Mesenteric fat pad (tissue), 1 donor: ENCODE data around the gene RANBP10. TPM values are rescaled to one million over a fixed set of nuclear protein-coding genes. Genes with fewer than 3 reads are reported as not detected.
"Not testable (repeated sequence)": the region's sequence is repeated elsewhere in the genome, so short reads cannot be mapped to it uniquely, and the experiment has no call there.

ENCODE experiments used
- DNase-seq: peaks from one replicate; pipeline ENCODE4 v3.0.0-alpha.2; 2020; ENCODE audit warnings: low spot score
- total RNA-seq: library from RNA; stranded (reverse); fragmentation: NEBNext Ultra II Directional; extraction: Animal tissue kit (Norgen Biotek cat#: 25700); gene quantifications from one replicate; pipeline ENCODE4 v1.2.1, GENCODE V29; 2021
- donor health status: DM: yes; HTN: yes; CAD: no.

The RANBP10 gene
- total RNA-seq, 1 donor from 2014 or later: 14.5 TPM

DNA sequence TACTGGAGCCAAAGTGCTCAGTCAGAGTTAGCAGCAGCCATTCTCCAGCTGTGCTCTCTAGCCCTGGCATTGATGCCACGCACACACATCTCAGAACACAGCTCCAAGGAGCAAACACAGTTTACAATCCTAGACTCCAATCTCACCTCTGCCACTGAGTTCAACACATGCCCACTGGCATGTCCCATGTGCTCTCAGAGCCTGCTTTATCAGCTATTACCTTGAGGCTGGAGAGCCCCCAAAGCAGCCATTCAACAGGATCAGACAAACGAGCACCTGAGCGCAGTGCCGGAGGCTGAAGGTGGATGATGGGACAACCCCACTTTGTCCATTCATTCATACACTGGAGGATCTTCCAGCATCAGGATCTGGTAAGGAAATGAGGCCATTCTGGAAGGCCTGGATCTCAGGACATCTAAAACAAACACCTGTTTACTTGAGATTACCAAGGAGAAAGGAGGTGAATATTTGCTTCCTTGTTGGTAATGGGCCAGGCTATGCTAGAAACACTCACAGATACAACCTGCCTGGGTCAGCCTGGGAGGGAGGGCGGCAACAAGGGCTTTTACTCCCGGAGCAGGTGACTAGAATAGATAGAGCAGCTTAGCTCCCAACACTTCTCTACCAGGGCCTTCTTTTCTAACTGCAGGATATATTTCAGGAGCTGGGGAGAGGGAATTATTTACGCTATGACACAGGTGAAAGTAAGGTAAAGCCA is 25.4 kb downstream of the RANBP10 start:
- DNase-seq: no peak

DNA sequence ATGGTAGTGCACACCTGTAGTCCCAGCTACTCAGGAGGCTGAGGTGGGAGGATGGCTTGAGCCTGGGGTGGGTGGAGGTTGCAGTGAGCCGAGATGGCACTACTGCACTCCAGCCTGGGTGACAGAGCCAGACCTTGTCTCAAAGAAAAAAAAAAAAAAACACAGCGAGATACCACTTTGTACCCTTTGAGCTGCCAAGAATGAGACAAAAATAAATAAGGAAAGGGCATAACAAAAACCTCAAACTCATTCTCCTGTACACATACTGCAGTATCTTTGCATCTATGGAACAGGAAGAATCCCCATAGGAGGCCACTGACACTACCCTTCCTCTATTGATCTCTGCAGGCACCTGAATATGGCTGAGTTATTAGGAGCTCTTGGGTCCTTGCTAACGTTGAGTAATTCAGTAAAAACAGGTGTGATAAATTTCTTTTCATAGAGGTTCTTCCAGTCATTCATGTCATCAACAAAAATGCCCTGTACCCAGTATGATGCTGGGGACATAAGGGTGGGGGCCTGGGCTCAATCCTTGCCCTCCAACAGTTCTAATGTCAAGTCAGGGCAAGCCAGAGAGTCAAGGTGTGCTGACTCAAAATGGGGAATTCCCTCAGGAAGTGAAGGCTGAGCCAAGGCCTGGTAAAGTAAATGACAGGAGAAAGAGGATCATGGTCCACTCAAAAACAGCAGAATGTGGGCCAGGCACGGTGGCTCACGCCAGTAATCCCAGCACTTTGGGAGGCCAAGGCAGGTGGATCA is 26.9 kb downstream of the RANBP10 start:
- no peak for DNase-seq

- DNase-seq: no peak
These were observed 31.1 kb downstream of the RANBP10 start for GRCh38 chr16:67775273-67775672.

DNA sequence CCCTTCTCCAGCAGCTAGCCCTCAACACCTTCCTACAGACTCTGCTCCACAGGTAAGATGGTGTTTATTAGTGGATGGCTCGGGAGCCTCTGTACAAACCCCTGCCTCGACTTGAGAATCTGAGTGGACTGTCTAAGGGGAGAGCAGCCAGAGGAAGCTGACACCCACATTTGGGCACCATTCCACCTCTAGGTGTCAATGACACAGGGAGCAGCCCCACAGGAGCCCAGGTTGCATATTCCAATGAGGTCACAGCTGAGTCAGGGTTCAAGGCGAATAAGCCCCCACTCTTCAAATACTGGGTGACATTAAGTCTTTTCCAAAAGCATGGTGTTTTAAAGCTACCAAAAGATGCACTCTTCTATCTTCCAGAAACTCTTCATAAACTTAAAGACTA is 31.9 kb downstream of the RANBP10 start:
- no peak for DNase-seq

DNA sequence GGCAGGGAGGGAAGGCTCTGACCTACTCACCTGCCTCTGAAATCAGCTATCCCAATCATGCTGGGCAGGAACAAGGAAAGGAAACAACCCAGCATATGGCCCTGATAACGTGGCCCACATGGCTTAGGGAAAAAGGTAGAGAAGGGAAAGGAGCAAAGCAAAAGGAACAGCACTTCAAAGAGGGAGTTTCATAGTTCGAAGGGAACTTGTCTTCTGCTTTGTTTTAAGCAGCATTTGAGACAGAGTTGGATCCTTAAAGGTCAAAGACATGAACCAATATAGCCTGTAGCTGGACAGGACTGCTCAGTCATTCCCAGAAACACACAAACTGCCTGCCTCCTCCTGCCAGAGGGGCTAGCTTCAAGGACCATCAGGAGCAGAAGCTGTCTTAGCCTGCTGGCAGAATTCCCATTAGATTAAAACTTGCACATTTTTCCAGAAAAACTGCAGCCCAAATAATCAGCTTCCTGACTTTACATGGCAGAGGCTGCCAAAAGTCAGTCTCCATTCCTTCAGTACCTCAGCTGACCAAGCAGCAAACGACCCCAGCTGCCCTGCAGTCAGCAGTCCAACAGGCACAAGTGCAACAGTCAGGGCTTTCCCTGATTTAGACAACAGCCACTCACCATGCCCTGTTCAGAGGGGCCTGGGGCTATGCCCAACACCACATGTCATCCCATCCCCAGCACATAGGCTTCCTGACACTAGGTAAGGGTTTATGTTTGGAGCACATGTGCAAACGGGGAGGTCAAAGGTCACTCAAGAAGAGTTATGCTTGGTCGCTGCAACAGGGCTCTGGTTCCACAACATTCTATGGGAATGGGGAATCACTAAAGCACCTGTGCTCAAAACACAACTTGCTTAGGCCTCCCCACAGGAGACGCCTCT is 32.5 kb downstream of the RANBP10 start:
- DNase-seq: no peak

DNA sequence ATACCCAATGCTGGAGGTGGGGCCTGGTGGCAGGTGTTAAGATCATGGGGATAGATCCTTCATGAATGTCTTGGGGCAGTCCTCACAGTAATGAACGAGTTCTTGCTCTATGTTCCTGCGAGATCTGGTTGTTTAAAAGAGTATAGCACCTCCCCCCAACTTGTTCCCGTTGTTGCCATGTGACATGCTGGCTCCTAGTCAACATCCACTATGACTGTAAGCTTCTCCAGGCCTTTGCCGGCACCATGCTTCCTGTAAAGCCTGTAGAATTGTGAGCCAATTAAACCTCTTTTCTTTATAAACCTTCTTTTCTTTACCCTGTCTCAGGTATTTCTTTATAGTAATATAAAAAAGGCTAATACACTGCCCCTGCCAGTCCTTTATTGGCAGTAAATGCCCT is 33.3 kb downstream of the RANBP10 start:
- no peak for DNase-seq

- no peak for DNase-seq
These were observed 35.9 kb downstream of the RANBP10 start for GRCh38 chr16:67770346-67770991.

DNA sequence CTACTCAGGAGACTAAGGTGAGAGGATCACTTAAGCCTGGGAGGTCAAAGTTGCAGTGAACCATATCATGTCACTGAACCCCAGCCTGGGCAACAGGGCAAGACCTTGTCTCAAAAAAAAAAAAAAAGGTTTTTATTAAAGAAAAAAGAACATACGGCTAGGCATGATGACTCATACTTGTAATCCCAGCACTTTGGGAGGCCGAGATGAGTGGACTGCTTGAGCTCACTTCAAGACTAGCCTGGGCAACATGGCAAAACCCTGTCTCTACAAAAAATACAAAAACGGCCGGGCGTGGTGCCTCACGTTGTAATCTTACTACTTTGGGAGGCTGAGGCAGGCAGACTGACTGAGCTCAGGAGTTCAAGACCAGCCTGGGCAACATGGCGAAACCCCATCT is 38.4 kb downstream of the RANBP10 start:
- DNase-seq: no peak

DNA sequence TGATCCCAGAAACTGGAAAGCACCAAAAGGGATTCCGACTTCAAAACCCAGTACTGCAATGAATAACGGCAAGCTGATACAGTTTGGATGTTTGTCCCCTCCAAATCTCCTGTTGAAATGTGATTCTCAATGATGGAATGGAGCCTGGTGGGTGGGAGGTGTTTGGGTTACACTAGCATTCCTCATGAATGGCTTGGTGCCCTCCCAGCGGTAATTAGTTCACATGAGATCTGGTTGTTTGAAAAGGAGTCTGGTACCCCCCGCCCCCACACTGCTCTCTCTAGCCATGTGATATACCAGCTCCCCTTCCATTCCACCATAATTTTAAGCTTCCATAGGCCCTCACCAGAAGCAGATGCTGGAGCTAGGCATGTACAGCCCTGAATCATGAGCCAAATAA is 40.1 kb downstream of the RANBP10 start:
- no peak for DNase-seq

- no peak for DNase-seq
These were observed 42.1 kb downstream of the RANBP10 start for GRCh38 chr16:67764158-67764667.

DNA sequence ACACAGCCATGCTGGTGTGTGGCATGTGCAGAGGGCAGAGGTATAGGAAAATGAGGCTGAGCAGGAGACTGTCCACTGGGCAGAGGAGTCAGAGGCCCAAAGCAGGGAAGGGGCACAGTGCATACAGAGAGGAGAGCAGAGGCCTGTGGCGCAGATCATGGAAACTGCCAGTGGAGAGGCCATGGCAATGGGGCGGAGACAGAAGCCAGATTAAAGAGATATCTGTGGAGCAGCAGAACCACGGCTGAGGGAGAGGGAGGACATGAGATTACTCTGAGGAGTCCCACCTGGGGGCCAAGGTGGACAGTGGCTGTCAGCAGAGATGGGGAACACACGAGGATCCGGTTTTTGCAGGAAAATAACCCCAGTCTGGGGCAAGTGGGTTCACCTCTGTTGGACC is 43.3 kb downstream of the RANBP10 start:
- no peak for DNase-seq

DNA sequence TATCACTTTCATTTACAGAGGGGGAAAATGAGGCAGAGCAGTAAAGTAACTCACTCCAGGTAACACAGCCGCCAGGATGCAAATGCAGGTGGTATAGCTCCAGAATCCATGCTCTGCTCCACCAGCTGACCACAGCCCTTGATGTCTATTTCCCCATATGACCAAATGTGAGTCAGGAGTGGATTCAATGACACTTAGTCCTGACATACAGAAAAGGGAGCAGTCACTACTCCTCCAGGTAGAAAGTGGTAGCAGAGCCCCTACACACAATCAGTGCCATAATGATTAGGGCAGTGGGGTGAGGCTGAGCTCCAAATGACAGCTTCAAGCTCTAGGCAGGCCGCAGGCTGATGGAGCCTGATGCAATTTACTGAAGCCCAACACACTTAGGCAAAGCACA is 44.0 kb downstream of the RANBP10 start:
- DNase-seq: no peak

GRCh38 chr16:67761924-67762323 is 44.4 kb downstream of the RANBP10 start:
- no peak for DNase-seq

- no peak for DNase-seq
These were observed 45.5 kb downstream of the RANBP10 start for GRCh38 chr16:67760956-67761230.

GRCh38 chr16:67760206-67760955 is 46.0 kb downstream of the RANBP10 start:
- DNase-seq: no peak

- DNase-seq: no peak
These were observed 47.4 kb downstream of the RANBP10 start for GRCh38 chr16:67758966-67759365.

- no peak for DNase-seq
These were observed 48.4 kb downstream of the RANBP10 start for GRCh38 chr16:67758006-67758405.

GRCh38 chr16:67752641-67753040 is 53.7 kb downstream of the RANBP10 start:
- no peak for DNase-seq

DNA sequence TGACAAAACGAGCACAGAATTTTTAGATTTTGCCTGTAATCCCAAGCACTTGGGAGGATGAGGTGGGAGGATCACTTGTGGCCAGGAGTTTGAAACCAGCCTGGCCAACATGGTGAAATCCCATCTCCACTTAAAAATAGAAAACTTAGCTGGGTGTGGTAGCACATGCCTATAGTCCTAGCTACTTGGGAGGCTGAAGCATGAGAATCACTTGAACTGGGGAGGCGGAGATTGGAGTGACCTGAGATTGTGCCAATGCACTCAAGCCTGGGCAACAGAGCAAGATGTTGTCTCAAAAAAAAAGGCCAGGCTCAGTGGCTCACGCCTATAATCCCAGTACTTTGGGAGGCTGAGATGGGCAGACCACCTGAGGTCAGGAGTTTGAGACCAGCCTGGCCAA is 55.0 kb downstream of the RANBP10 start:
- DNase-seq: not testable (repeated sequence)

DNA sequence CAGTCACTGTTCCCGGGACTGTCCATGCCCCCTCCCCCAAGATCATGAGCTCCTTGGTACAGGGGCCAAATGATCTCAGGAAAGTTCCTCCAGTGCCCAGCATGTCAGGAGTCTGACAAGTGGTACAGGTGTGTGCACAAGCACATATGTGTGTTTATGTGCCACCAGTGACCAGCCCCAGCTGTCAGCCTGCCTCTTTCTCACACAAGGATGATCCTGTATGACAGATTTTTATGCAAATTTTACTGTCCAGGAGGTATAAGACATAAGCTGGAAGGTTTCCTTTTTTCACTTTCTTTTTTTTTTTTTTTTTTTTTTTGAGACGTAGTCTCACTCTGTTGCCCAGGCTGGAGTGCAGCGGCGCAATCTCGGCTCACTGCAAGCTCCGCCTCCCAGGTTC is 55.9 kb downstream of the RANBP10 start:
- no peak for DNase-seq
